Measurements from ENCODE around the gene CRYBG2.
"Not testable (repeated sequence)": the region's sequence is repeated elsewhere in the genome, so short reads cannot be mapped to it uniquely, and the experiment has no call there.

CRYBG2 gene

GRCh38 chr1:26318338-26319064 is 35.4 kb downstream of the CRYBG2 start:
- DNase-seq (ENCODE audit: low read depth) = no peak

- peak; percentile 68 for DNase-seq (ENCODE audit: low read depth)
Measured at GRCh38 chr1:26317612-26318337, 36.2 kb downstream of the CRYBG2 start, which contains the start of gene CD52. Gene CD52, plus strand, starts transcription at chr1:26317958. Its CDS starts 60 bp downstream, at chr1:26318018.

GRCh38 chr1:26317146-26317545 is 36.8 kb downstream of the CRYBG2 start:
- DNase-seq (ENCODE audit: low read depth) = no peak

- DNase-seq (ENCODE audit: low read depth) = no peak
Measured at GRCh38 chr1:26315874-26316850, 37.8 kb downstream of the CRYBG2 start.

- no peak for DNase-seq (ENCODE audit: low read depth)
Measured at GRCh38 chr1:26314501-26314900, 39.4 kb downstream of the CRYBG2 start.

GRCh38 chr1:26307966-26308899 is 45.7 kb downstream of the CRYBG2 start:
- DNase-seq (ENCODE audit: low read depth) = not testable (repeated sequence)

GRCh38 chr1:26307363-26307781 is 46.6 kb downstream of the CRYBG2 start:
- DNase-seq (ENCODE audit: low read depth) = no peak

- DNase-seq (ENCODE audit: low read depth) = peak; percentile 91
Measured at GRCh38 chr1:26306290-26307229, 47.4 kb downstream of the CRYBG2 start, which contains the start of gene UBXN11. Gene UBXN11, minus strand, starts transcription at chr1:26306636. Its CDS starts 3,753 bp downstream, at chr1:26302883.

GRCh38 chr1:26305667-26306289 is 48.2 kb downstream of the CRYBG2 start:
- no peak for DNase-seq (ENCODE audit: low read depth)

- no peak for DNase-seq (ENCODE audit: low read depth)
Measured at GRCh38 chr1:26302733-26303405, 51.1 kb downstream of the CRYBG2 start.

- no peak for DNase-seq (ENCODE audit: low read depth)
Measured at GRCh38 chr1:26300578-26301275, 53.2 kb downstream of the CRYBG2 start.

GRCh38 chr1:26297791-26298124 is 56.2 kb downstream of the CRYBG2 start:
- no peak for DNase-seq (ENCODE audit: low read depth)

GRCh38 chr1:26297057-26297790 is 56.7 kb downstream of the CRYBG2 start:
- DNase-seq (ENCODE audit: low read depth) = no peak

GRCh38 chr1:26296340-26297056 is 57.4 kb downstream of the CRYBG2 start:
- DNase-seq (ENCODE audit: low read depth) = no peak

- no peak for DNase-seq (ENCODE audit: low read depth)
Measured at GRCh38 chr1:26295194-26296138, 58.5 kb downstream of the CRYBG2 start.

Data from T follicular helper cell (primary cell).